NCI-H748 treated with DMSO at 0.1 percent for 48 hours (cell line): ENCODE results near the gene NAT8L.

Experiments used
- DNase-seq: peaks from one replicate; lab custom pipeline; 2025; lab: John Stamatoyannopoulos, UW

Gene NAT8L

GRCh38 chr4:2064276-2064991, 5.3 kb downstream of the NAT8L start:
- DNase-seq, result no peak

- no peak for DNase-seq
Observed at GRCh38 chr4:2065106-2065930, 6.2 kb downstream of the NAT8L start.

- DNase-seq, result no peak
Observed at GRCh38 chr4:2066011-2066551, 7.0 kb downstream of the NAT8L start.

- no peak for DNase-seq
Observed at GRCh38 chr4:2066571-2067445, 7.7 kb downstream of the NAT8L start.

GRCh38 chr4:2067446-2068197, 8.5 kb downstream of the NAT8L start:
- DNase-seq, result no peak

- DNase-seq, result no peak
Observed at GRCh38 chr4:2068198-2068470, 9.0 kb downstream of the NAT8L start.

- DNase-seq, result no peak
Observed at GRCh38 chr4:2068566-2068965, 9.4 kb downstream of the NAT8L start.

GRCh38 chr4:2069161-2069971, 10.2 kb downstream of the NAT8L start:
- DNase-seq, result no peak

GRCh38 chr4:2069986-2070385, 10.9 kb downstream of the NAT8L start:
- no peak for DNase-seq

- DNase-seq, result no peak
Observed at GRCh38 chr4:2070421-2071251, 11.5 kb downstream of the NAT8L start.

GRCh38 chr4:2071252-2071911, 12.3 kb downstream of the NAT8L start:
- DNase-seq, result no peak

- DNase-seq, result no peak
Observed at GRCh38 chr4:2071912-2072867, 13.1 kb downstream of the NAT8L start.

- no peak for DNase-seq
Observed at GRCh38 chr4:2072971-2073807, 14.1 kb downstream of the NAT8L start.

- no peak for DNase-seq
Observed at GRCh38 chr4:2073808-2074481, 14.8 kb downstream of the NAT8L start.

GRCh38 chr4:2074588-2074987, 15.5 kb downstream of the NAT8L start:
- no peak for DNase-seq

- no peak for DNase-seq
Observed at GRCh38 chr4:2075171-2075986, 16.3 kb downstream of the NAT8L start.
